HG02840 (cell line): ENCODE results near the gene CTIF.
"Not testable (repeated sequence)": the region's sequence is repeated elsewhere in the genome, so short reads cannot be mapped to it uniquely, and the experiment has no call there.

ENCODE experiments used
- ATAC-seq: cut with Tn5 transposase; IDR thresholded peaks from one replicate; pipeline ENCODE4 v1.9.1; 2021; ENCODE audit warnings: mild to moderate bottlenecking, moderate library complexity, moderate number of reproducible peaks; ENCODE audit not compliant: unreplicated experiment, low FRiP score

The CTIF gene

GRCh38 chr18:48854780-48855179 lies 315.9 kb downstream of the CTIF start:
- ATAC-seq: no peak

DNA sequence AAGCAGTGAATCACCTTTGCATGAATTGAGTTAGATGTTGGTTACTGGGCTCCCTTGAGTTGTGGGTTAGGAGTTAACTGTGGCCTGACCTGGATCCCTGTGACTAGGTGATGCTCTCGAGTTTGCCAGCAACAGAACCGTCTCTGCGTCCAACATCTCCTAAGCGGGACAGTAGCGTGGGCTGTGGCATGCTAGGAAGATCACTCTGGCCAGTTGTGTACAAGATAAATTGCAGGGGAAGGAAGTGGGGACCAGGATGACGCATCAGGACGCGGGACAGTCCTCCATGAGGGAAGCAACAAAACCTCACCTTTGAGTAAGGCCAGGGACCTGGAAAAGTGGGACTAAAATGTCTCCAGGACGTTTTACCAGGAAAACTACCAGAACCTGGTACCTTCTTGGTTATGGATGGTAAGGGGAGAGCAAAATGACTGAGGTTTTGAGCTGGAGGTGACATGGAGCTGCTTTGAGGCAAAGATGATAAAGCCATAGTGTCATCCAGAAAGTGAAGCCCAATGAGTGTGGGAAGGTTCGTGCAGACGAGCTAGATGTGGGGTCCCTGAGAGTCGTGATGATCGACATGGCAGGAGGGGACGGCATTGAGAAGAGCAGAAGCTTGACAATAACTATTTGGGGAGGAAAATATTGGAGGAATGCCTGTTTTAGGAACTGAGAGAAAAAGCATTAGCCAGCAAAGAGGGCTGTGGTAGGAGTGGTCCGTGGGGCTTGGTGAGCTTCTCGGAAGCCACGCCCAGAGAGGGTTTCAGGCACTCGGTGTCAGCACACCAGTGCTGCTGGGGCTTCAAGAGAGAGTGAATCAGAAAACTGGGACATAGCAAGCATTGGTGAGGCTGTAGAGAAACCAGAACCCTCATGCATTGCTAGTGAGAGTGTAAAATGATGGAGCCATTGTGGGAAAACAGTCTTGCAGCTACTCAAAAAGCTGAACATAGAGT lies 316.9 kb downstream of the CTIF start:
- no peak for ATAC-seq

DNA sequence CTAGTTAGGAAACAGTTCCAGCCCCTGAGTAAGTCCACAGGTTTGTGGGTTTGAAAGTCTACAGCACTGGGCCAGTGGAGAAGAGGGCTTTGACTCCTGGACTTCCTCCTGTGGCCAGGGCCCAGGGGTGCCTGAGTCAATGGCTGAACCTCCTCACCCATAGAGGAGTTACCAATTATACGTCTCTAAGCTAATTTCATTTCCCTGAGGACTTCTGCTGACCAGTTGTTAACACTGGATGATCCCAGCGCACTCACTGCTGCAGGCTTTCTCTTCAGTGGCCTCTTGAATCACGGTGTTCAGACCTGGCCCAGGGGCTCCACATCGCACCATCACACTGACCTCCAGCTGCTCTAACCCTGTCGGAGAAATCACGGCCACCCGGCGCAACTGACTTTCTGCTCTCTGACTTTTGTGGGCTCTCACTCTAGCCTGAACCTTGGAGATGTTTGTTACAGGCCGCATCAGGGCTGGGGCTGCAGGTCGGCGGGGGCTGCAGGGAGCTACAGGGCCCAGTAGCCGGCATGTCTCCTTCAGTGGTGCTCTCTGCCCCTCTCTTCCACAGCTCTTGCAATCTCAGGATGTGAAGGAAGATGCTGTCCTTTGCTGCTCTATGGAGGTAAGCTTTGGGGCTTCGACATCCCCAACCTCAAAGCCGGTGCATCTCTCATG lies 318.3 kb downstream of the CTIF start:
- ATAC-seq: no peak

GRCh38 chr18:48858676-48859075 lies 319.8 kb downstream of the CTIF start:
- ATAC-seq: no peak

DNA sequence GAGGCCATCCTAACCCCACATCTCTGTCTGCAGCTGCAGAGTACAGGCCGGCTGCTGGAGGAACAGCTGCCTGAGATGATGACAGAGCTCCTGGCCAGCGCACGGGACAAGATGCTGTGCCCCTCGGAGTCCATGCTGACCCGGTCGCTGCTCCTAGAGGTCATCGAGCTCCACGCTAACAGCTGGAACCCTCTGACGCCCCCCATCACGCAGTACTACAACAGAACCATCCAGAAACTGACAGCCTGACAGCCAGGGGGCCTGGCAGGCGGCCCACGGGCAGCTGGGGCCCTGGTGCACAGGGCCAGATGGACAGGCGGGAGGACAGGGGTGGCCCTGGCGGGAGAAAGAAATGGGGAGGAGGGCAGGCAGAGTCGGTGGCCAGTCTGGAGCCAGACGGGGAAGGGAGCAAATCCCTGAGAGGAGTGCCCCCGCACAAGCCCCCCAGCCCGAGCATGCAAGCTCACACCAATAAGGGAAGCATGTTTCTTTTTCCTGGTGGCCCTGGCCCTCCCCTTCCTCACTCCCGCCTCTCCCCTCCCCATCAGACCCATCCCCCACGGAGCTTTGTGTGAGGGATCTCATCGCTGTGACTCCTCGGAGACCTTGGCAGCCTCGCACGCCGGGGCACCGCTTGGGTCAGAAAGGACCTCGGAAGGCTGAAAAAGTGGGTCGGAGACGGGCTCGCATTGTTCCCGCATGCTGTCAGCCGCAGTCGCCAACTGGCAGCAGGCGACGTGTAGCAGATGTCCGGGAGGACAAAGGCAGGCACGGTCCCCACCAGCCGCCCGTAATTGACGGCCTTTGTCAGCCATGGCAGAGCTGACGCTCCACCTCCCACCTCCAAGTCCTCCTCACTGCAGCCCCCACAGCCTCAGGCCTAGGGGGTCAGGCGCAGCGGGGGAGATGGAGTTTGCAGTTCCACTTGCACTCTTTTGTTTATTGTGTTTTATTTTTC lies 320.8 kb downstream of the CTIF start:
- no peak for ATAC-seq

DNA sequence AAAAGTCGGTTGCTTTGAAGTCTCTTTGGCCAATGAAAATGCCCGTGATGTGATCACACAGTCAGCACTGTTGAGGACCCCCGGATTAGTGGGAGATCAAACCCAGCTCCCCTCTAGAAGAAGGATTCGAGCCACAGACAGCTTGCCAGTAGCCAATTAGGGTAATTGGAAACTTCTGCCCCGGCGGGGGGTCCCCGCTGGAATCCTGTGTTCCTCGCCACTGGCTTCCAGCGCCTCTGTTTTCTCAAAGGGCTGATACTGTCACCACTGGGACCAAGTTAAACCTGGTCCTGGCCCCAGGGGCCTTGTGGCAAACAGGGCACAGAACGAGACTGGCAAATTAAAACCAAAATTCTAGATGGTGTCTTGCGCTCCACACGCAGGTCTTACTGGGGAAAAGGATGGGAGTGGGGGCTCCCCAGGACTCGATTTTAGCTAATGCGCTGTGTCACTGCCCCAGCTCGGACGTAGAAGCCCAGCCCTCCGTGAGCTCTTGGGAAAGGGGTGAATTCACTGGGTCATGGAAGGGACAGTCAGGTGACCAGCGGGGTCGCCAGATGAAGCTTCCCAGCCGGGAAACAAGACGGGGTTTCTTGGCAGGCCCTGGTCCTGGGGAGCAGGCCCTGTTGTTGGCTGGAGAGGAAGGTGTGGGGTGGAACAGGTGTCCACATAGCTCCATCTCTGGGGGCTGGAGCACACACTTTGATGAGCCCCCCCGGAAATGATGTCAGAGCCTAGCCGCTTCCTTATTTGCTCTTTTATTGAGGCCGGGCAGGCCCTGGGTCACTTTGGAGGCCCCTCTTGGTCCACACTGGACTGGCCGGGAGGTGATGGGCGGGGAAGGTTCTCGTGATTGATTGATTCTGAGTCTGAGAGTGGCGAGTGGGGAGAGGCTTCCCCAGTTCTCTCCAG lies 321.7 kb downstream of the CTIF start:
- no peak for ATAC-seq

- ATAC-seq: no peak
These were observed 322.4 kb downstream of the CTIF start for GRCh38 chr18:48861181-48861708.

- no peak for ATAC-seq
These were observed 323.3 kb downstream of the CTIF start for GRCh38 chr18:48862132-48862531.

- ATAC-seq: no peak
These were observed 323.9 kb downstream of the CTIF start for GRCh38 chr18:48862678-48863270.

GRCh38 chr18:48863432-48864065 lies 324.7 kb downstream of the CTIF start:
- ATAC-seq: no peak

GRCh38 chr18:48864876-48865275 lies 326.0 kb downstream of the CTIF start:
- no peak for ATAC-seq

- no peak for ATAC-seq
These were observed 327.4 kb downstream of the CTIF start for GRCh38 chr18:48866028-48866733.

DNA sequence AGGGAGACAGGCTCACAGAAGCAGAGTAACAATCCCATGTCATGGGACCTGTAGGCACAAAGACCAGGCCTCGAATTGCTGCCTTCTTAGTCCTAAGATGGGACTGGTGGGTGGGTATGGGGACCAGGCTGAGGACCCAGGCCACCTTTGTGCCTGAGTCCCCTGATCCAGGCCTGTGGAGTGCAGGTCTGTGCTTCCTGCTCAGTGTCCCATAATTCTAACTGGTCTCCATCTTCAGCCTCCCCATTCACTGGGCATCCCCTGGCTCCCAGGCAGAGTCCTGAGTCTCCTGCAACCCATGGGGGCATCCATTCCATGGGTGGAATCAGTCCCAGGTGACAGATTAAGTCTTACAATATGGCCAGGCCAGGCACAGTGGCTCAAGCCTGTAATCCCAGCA lies 328.0 kb downstream of the CTIF start:
- ATAC-seq: no peak

DNA sequence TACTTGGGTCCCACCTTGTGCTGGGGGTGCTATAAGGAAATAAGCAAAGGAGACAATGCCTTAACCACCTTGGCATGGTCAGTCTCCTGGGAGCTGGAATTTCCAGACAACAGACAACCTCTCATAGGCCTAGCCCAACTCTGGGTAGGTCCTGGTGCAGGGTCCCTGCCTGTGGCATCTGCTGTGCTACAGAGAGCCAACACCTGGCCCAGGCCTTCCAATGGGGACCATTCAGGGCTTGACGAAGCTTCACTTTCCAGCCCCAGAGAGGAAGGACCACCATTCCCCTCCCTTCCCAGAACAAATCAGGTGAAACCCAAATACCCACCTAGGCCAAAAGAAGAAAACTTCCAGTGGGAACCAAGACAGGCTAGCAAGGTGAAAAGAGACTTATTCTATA lies 329.1 kb downstream of the CTIF start:
- ATAC-seq: no peak

DNA sequence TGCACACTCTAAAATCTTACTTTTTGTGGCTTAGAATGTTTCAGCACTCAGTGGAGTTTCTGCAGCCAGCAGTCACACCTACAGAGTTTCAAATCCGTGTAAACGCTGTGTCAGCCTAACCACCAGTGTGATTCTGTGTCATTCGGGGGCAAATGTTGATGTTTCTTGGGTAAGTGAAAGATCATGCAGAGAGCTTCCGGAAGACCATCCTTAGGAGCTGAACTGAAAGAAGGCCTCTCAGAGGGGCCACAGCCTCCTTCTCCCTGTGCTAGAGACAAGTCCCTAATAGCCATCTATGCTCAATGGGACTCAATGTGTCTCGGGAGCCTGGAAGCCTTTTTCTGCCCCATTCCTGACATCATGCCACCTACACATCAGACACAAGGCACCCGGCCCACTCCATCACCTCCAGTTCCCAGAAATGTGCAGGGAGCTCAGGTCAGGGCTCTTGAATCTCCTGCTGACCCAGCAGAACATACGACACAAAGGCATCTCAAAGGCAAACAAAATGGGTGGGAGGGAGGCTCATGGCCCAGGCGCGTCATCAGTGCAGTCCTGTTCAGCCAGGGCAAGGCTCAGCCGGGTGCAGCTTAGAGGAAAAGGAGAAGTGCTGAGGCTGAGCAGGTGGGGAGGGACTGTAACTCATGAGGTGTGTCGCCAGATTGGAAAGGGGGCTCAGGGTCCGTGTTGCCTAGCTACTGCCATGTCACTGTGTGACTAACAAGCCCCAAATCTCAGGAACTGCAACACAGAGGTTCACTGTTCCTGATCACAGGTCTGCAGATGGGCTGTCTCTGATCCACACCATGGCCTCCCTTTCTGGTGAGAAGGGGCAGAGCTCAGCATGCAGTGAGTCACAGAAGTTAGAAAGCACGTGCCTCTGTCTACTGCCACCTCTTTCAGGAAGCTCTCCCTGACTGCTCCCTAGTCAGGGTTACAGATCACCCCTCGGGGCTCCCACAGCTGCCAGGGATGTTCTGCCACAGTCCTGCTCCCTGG lies 329.9 kb downstream of the CTIF start:
- peak; percentile 76 for ATAC-seq

DNA sequence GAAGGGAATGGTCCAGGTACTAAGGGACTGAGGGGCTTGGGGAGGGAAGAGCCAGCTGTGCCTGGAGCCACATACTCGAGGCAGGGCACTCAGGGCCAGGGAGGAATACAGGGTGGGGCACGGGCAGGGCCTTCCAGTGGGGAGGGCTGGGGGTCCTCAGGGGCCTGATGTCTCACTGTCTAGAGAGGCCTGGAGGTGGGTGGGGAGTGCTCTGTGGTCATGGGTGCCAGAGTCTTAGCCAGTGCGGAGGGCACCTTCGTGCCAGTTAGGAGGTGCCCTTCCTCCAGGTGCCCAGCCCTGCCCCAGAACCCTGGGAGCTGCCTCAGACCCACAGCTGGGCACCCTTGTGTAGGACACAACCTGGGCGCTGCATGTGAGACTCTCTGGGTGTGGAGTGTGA lies 330.8 kb downstream of the CTIF start:
- no peak for ATAC-seq

DNA sequence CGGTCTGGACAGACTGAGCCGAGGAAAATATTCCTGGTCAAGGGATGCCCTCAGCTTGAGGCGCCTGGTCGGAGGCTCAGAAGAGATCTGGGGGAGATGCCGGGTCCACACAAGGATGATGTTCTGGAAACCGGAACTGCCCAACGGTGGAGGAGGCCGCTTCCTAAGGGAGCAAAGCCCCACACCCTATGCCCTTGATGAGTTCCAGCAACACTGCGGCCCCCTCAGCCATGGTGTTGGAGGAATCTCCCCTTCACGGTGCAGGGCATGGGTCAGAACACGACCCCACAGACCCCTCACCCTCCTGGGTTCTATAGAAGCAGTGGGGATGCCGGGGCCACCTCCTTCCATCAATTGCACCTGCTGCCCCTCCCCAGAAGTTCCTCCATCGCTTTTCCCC lies 332.1 kb downstream of the CTIF start:
- ATAC-seq: not testable (repeated sequence)
